OCI-LY1 (cell line): ENCODE data around the gene LRP10.

Source experiments
- EZH2 ChIP-seq: fragments of 200-600 bp; sonication (generic), shearing (Covaris generic); IDR thresholded peaks from 2 replicates; pipeline ENCODE4 v1.8.0; 2017; ENCODE audit warnings: borderline replicate concordance, mixed run types, mild to moderate bottlenecking, antibody characterized with exemption, low read length, moderate library complexity, mixed read lengths
- TF ChIP-seq, protein P1 (sequence below): fragments of 200-600 bp; sonication (generic), shearing (Covaris generic); IDR thresholded peaks from 2 replicates; pipeline ENCODE4 v1.5.1; 2017; ENCODE audit warnings: mild to moderate bottlenecking, antibody characterized with exemption, low read length, moderate library complexity, mixed read lengths

DNA sequence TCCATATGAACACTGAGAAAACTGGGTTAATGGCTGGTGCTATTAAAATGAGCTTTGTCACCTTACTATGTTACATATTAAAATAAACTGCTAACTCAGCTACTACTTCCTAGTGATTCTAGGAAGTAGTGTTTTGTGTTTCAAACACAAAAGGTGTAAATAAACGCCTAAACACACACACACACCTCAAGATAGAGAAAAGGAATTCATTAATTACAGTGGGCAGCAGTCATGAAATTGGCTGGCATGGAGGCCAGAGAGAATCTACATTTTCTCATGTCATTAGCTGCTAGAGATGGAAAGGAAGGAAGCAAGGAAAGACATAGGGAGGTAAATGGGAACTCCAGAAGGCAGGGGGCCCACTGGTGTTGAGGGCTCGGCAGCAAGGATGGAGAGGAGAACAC, 58.4 kb downstream of the LRP10 start:
- TF ChIP-seq, protein P1, sequence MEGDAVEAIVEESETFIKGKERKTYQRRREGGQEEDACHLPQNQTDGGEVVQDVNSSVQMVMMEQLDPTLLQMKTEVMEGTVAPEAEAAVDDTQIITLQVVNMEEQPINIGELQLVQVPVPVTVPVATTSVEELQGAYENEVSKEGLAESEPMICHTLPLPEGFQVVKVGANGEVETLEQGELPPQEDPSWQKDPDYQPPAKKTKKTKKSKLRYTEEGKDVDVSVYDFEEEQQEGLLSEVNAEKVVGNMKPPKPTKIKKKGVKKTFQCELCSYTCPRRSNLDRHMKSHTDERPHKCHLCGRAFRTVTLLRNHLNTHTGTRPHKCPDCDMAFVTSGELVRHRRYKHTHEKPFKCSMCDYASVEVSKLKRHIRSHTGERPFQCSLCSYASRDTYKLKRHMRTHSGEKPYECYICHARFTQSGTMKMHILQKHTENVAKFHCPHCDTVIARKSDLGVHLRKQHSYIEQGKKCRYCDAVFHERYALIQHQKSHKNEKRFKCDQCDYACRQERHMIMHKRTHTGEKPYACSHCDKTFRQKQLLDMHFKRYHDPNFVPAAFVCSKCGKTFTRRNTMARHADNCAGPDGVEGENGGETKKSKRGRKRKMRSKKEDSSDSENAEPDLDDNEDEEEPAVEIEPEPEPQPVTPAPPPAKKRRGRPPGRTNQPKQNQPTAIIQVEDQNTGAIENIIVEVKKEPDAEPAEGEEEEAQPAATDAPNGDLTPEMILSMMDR = no peak
- TF ChIP-seq EZH2 = no peak
